Coronary artery (tissue), 2 donors: ENCODE results near the gene MRPS10.

Experiments
- DNase-seq: peaks from one replicate; pipeline ENCODE4 v3.0.0-alpha.2; 2017; ENCODE audit warnings: low spot score
- H3K27ac ChIP-seq, 2 donors: fragments of 200-600 bp; sonication (generic); one replicate each; pipeline ENCODE4 v1.5.1; 2016 to 2019
- H3K4me3 ChIP-seq: fragments of 200-600 bp; sonication (generic); 2 replicates; pipeline ENCODE4 v1.5.1; 2016; ENCODE audit warnings: mild to moderate bottlenecking, moderate library complexity
- TF ChIP-seq, protein P1 (sequence below): fragments of 200-600 bp; sonication (generic); IDR thresholded peaks from one replicate; pipeline ENCODE4 v1.5.1; 2019; ENCODE audit warnings: antibody characterized with exemption

MRPS10 gene

DNA sequence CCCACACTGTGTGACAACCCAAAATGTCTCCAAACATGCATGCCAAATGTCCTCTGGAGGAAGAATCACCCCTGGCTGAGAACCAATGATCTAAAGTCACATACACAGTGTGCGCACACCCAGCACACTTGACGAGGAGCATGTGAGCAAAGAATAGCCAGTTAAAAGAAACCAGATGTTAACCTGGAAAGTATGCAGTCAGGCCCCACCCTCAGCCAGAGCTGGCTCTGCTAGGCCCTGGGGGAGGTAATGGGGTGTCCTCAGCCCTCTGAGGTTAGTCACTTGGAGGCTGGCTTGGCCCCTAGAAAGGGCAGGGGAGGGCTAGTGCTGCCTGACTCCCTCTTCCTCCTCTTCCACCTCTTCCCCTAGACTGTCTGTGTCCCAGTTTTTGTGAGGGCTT, 59.6 kb downstream of the MRPS10 start:
- DNase-seq = no peak
- Histone ChIP-seq H3K4me3 (no peak overlapping the region), H3K27ac (no peak overlapping the region)
- TF ChIP-seq, protein P1, sequence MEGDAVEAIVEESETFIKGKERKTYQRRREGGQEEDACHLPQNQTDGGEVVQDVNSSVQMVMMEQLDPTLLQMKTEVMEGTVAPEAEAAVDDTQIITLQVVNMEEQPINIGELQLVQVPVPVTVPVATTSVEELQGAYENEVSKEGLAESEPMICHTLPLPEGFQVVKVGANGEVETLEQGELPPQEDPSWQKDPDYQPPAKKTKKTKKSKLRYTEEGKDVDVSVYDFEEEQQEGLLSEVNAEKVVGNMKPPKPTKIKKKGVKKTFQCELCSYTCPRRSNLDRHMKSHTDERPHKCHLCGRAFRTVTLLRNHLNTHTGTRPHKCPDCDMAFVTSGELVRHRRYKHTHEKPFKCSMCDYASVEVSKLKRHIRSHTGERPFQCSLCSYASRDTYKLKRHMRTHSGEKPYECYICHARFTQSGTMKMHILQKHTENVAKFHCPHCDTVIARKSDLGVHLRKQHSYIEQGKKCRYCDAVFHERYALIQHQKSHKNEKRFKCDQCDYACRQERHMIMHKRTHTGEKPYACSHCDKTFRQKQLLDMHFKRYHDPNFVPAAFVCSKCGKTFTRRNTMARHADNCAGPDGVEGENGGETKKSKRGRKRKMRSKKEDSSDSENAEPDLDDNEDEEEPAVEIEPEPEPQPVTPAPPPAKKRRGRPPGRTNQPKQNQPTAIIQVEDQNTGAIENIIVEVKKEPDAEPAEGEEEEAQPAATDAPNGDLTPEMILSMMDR = no peak
